M059J (cell line): ENCODE measurements around the gene OR1A1. TPM values are rescaled to one million over a fixed set of nuclear protein-coding genes. Genes with fewer than 3 reads are reported as not detected.
"Not testable (repeated sequence)": the region's sequence is repeated elsewhere in the genome, so short reads cannot be mapped to it uniquely, and the experiment has no call there.

Experiments used
- DNase-seq: peaks from one replicate; pipeline ENCODE4 v3.0.0-alpha.2; 2012; ENCODE audit warnings: low read depth
- total RNA-seq: library from RNA; depleted of rRNA; stranded (reverse); fragments of >200 nt; shearing (Covaris generic); gene quantifications from 2 replicates; pipeline ENCODE4 v1.2.3, GENCODE V29; 2014; rRNA removed

OR1A1 gene
- total RNA-seq = not detected in 2 replicates

- DNase-seq = no peak
Measured at GRCh38 chr17:3207367-3207766, at the start of gene OR1A1. OR1A1 (plus strand) TSS chr17:3207667; CDS start chr17:3215621, 7,954 bp downstream.

GRCh38 chr17:3167574-3167973 is 39.9 kb upstream of the OR1A1 start:
- DNase-seq = no peak

- no peak for DNase-seq
Measured at GRCh38 chr17:3189961-3190360, 17.5 kb upstream of the OR1A1 start.

GRCh38 chr17:3197219-3197618 is 10.2 kb upstream of the OR1A1 start, which contains the start of gene OR1A2:
OR1A2 (plus strand) TSS chr17:3197519; CDS start chr17:3197519, 0 bp downstream.
- DNase-seq = no peak

- no peak for DNase-seq
Measured at GRCh38 chr17:3208484-3208883, 1.0 kb downstream of the OR1A1 start.

GRCh38 chr17:3213001-3213400 is 5.5 kb downstream of the OR1A1 start:
- no peak for DNase-seq

- DNase-seq = no peak
Measured at GRCh38 chr17:3213587-3213986, 6.1 kb downstream of the OR1A1 start.

- not testable (repeated sequence) for DNase-seq
Measured at GRCh38 chr17:3219978-3220377, 12.5 kb downstream of the OR1A1 start.

- no peak for DNase-seq
Measured at GRCh38 chr17:3221850-3222249, 14.4 kb downstream of the OR1A1 start.

- DNase-seq = no peak
Measured at GRCh38 chr17:3222505-3222904, 15.0 kb downstream of the OR1A1 start.

GRCh38 chr17:3224721-3225352 is 17.4 kb downstream of the OR1A1 start:
- not testable (repeated sequence) for DNase-seq

GRCh38 chr17:3232300-3232699 is 24.8 kb downstream of the OR1A1 start:
- DNase-seq = not testable (repeated sequence)

GRCh38 chr17:3238685-3239084 is 31.2 kb downstream of the OR1A1 start:
- not testable (repeated sequence) for DNase-seq

GRCh38 chr17:3241044-3241443 is 33.6 kb downstream of the OR1A1 start:
- not testable (repeated sequence) for DNase-seq

GRCh38 chr17:3244841-3245240 is 37.4 kb downstream of the OR1A1 start:
- DNase-seq = not testable (repeated sequence)

- not testable (repeated sequence) for DNase-seq
Measured at GRCh38 chr17:3249013-3249412, 41.5 kb downstream of the OR1A1 start.

- DNase-seq = no peak
Measured at GRCh38 chr17:3256575-3256974, 49.1 kb downstream of the OR1A1 start.

GRCh38 chr17:3260163-3260562 is 52.7 kb downstream of the OR1A1 start:
- DNase-seq = no peak

- no peak for DNase-seq
Measured at GRCh38 chr17:3260600-3260999, 53.1 kb downstream of the OR1A1 start.

Other genes with a start within 250 kb of the OR1A1 start
- not detected in 2 replicates for gene OR1D5, start 144.1 kb upstream of the OR1A1 start, total RNA-seq
- not detected in 2 replicates for gene OR1D2, start 103.2 kb upstream of the OR1A1 start, total RNA-seq
- not detected in 2 replicates for gene OR1G1, start 80.1 kb upstream of the OR1A1 start, total RNA-seq
- gene OR1A2, start 10.1 kb upstream of the OR1A1 start, total RNA-seq = not detected in 2 replicates
- gene OR3A1, start 90.7 kb downstream of the OR1A1 start, total RNA-seq = not detected in 2 replicates
- not detected in 2 replicates for gene OR3A2, start 178.6 kb downstream of the OR1A1 start, total RNA-seq
- not detected in 2 replicates for gene OR1E1, start 190.7 kb downstream of the OR1A1 start, total RNA-seq
- gene OR3A3, start 203.7 kb downstream of the OR1A1 start, total RNA-seq = not detected in 2 replicates
- not detected in 2 replicates for gene OR1E2, start 226.2 kb downstream of the OR1A1 start, total RNA-seq